T-helper 9 cell (primary cell): ENCODE data around the gene PPM1M.

Source experiments
- DNase-seq: peaks from one replicate; pipeline ENCODE4 v3.0.0-alpha.2; 2020
- total RNA-seq, 2 donors: gene quantifications; one replicate each; lab custom pipeline; 2026; lab: John Stamatoyannopoulos, UW

The PPM1M gene, protein sequence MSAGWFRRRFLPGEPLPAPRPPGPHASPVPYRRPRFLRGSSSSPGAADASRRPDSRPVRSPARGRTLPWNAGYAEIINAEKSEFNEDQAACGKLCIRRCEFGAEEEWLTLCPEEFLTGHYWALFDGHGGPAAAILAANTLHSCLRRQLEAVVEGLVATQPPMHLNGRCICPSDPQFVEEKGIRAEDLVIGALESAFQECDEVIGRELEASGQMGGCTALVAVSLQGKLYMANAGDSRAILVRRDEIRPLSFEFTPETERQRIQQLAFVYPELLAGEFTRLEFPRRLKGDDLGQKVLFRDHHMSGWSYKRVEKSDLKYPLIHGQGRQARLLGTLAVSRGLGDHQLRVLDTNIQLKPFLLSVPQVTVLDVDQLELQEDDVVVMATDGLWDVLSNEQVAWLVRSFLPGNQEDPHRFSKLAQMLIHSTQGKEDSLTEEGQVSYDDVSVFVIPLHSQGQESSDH
- total RNA-seq: 41.8 to 66.5 reads per million in 2 donors

DNA sequence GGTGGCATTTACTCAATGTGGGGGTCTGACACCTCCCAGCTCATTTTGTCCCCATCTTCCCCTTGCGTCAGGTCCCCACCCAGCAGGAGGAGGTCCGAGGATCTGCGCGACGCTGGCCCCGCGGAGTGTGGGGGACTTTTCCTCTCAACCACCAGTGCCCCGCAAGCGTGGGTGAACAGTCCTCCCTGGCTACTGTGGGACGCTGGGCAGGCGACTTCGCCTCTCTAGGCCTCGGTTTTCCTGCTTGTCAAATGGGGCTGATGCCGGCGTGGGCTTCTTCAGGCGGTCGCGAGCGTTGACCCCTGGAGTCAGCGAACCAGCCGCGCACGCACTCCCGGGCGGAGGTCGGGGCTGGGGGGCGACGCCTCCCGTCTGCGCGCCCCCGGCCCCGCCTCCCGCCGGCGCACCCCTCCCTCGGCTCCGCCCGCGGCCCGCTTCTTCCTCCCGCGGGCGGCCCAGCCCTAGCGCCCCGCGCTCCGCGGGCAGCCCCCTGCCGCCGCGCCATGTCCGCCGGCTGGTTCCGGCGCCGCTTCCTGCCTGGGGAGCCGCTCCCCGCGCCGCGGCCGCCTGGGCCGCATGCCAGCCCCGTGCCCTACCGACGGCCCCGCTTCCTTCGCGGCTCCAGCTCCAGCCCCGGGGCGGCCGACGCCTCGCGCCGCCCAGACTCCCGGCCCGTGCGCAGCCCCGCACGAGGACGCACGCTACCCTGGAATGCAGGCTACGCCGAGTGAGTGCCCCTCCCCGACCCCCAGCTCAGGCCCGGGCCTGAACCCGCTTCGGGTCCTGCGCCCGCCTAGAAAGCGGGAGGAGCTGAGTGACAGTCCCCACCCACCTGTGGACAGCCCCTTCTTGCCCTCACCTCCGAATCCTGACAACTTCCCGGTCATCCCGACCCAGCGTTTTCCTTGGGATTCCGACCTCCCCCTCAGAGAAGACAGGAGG is at the start of gene PPM1M:
Gene PPM1M, plus strand, starts transcription at position 438 of the 942 bp plus-strand sequence. Its CDS starts 66 bp downstream, at position 504.
- peak; percentile 63 for DNase-seq

DNA sequence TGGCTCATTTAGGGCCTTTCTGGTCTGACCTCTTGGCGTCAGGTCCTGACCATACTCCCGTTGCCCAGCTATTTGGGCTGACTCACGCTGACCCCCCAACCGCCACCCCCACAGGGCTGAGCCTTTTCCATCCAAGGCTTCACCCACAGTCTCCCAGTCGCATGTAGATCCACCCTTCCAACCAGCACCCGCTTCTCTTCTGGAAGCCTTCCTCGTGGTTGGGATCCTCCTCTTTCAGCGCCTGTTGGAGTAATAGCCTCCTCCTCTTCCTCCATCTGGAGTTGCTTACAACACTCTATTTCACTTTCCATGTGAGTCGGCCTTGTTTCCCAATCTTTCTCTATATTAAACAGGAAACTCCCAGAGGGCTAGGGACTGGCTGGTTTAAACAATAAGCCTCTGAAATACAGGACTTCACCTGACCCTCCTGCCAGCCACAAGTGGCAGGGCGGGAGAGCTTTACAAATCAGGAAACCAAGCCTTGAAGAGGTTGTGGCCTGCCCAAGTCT is 49.7 kb upstream of the PPM1M start:
- no peak for DNase-seq

DNA sequence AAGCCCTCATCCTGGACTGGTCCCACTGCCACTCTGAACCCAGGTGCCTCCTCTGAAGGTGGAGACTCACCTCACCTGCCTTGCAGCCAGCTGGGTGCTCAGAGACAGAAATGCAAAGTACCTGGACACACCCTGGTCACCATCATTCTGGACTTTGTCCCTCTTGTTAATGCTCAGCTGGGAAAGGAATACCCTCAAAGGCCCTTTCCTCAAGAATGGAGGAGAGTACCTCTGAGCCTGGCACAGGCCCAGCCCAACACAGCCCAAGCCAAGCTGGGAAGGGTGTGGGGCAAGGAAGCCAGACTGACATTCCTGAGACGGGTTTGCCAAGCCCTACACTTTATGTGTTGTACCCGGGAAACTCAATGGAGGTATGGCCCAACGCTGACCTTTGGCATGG is 48.6 kb upstream of the PPM1M start:
- no peak for DNase-seq

DNA sequence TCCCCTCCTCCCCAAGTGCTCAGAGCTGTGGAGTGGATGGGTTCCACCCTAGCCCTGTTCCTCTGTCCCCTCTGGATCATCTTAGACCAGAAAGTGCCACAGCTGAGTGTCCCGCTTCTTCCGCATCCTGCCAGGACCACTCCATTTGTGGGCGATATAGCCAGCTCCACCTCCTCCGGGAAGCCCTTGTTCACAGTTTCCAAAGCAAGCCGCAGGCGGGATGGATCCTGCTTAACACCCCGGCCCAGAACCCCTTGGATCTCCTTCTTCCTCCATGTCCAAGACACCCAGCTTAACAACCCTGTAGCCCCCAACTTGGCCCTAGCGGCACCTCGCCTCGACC is 48.1 kb upstream of the PPM1M start:
- no peak for DNase-seq

DNA sequence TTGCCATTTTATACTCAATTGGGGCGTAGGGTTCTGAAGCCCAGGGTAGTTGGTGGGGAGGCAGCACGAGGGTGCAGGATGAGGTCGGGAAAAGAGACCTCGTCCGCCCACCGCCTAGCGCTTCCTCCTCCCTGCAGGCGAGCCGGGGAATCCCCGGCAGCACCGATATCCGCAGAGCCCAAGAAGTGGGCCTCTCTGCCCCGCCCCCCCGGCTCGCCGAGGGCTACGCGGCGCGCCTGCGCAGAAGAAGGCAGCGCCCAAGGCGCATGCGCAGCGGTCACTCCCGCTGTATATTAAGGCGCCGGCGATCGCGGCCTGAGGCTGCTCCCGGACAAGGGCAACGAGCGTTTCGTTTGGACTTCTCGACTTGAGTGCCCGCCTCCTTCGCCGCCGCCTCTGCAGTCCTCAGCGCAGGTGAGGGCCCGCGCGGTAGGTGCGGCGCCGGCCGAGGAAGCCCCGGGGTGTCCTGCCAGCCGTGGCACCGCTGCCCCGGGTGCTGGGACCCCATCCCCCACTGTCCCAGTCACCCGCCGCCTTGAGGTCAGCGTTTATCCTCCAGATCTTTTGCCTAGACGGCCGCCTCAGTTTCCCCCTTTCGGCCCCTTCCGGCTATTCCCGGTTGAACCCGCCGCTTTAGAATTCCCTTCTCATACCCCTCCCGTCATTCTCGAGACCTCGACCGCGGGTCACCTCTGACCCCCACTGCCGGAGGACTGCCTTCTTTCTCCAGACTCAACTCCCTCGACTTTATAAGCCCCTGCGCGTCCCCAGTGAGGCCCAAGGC is 47.5 kb upstream of the PPM1M start, which contains the start of gene ALAS1:
Gene ALAS1, plus strand, starts transcription at position 319 of the 784 bp plus-strand sequence. CDS start 1,082 bp downstream, outside the sequence.
- DNase-seq: peak; percentile 94

DNA sequence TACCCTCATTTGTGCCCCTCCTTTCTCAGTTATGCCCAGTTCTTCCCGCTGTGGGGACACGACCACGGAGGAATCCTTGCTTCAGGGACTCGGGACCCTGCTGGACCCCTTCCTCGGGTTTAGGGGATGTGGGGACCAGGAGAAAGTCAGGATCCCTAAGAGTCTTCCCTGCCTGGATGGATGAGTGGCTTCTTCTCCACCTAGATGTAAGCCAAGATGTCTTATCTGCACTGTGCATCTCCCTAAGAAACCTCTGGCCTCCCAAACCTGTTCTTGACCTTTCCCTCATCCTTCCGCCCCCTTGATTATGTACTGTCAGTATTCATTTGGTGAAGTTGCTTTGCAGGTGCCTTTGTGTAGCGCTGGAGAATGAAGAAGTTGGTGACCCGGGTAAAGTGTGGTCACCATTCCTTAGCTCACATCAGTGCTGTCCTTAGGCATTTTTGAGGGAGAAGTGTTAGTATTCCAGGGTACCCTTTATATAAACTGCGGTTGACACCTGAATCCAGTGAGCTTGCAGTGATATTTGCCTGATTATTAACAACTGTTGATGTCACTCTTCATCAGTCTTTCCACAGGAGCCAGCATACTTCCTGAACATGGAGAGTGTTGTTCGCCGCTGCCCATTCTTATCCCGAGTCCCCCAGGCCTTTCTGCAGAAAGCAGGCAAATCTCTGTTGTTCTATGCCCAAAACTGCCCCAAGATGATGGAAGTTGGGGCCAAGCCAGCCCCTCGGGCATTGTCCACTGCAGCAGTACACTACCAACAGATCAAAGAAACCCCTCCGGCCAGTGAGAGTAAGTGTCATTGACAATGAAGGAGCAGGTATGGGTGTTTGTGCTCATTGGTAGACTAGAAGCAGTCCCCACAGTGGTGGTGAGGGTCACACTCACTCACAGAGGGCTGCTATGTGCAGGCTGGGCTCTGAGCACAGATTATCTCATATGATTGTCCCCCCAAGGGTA is 46.6 kb upstream of the PPM1M start:
- no peak for DNase-seq

DNA sequence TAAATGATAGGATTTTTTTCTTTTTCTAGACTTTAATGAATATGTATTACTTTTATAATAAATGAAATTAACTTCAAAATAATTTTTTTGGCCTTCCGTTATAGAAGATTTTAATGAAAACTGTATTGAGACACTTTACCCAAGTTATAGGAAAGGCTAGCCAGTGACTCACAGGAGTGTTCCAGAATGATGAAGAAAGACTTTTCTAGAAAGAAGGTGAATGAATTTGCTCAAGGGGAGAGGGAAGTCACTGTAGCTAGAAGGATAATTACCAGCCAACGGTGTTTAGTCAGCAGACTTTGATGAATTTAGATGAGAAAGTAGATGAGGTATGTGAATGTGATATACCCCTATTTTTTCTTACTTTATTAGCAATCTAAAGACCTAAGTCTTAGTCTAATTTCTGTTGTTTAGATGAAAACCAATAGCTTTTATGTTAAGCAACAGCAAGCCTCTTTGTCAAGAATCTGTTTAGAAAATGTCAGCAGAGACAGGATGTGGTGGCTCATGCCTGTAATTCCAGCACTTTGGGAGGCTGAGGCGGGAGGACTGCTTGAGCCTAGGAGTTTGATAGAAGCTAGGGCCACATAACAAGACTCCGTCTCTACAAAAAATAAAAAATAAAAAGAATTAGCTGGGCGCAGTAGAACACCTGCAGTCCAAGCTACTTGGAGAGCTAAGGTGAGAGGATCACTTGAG is 44.4 kb upstream of the PPM1M start:
- DNase-seq: no peak

DNA sequence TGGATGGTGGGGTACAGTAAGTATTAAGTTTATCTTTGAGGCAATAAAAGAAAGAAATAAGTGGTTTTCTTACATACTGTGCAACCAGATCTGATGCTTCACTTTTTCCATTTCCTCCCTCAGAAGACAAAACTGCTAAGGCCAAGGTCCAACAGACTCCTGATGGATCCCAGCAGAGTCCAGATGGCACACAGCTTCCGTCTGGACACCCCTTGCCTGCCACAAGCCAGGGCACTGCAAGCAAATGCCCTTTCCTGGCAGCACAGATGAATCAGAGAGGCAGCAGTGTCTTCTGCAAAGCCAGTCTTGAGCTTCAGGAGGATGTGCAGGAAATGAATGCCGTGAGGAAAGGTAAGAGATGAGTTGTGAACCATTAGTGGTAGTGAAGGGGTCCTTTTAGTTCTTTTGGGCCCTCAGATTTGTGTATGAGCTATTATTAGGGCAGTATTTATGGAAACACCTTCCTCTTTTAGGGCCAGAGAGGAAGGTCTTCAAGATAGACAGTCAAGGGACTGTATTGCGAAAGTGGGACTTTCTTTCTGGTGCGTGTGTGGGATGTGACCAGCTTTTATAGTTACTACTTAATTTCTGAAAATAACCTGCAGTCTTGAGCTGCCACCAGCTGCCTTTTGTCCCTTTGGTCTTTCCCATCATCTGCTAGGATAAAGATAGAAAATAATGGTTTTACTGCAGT is 43.0 kb upstream of the PPM1M start:
- DNase-seq: no peak

DNA sequence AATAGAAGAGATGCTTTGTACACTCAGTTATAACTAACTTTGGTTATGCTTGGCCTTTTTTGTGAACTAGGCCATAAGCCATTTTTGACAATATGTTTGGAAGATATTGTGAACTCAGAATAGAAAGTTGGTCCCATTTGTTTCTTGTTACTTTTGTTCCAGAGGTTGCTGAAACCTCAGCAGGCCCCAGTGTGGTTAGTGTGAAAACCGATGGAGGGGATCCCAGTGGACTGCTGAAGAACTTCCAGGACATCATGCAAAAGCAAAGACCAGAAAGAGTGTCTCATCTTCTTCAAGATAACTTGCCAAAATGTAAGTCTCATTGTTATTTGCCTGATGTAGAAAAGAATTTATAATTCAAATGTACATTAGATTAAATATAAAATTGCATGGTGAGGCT is 41.9 kb upstream of the PPM1M start:
- no peak for DNase-seq

DNA sequence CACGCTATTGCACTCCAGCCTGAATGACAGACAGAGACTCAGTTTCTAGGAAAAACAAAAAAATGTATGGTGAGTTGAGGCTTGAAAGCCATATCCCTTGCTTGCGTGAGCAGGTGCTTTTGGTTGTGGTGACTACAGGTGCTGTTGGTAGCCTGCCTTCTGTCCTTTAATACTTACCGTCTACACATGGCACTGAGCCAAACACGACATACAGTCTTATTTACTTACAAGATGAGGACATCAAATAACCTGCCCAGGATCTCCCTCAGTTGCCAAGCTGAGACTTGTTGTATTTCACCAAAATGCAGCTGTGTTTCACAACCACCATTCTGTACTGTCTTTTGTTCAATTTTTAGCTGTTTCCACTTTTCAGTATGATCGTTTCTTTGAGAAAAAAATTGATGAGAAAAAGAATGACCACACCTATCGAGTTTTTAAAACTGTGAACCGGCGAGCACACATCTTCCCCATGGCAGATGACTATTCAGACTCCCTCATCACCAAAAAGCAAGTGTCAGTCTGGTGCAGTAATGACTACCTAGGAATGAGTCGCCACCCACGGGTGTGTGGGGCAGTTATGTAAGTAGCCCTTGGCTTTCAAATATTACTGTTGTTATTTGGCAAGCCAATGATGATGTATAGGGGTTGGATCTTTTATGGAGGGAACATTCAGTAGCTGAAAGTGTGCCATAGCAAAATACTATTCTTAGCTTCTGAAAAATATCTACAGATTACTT is 41.1 kb upstream of the PPM1M start:
- no peak for DNase-seq

DNA sequence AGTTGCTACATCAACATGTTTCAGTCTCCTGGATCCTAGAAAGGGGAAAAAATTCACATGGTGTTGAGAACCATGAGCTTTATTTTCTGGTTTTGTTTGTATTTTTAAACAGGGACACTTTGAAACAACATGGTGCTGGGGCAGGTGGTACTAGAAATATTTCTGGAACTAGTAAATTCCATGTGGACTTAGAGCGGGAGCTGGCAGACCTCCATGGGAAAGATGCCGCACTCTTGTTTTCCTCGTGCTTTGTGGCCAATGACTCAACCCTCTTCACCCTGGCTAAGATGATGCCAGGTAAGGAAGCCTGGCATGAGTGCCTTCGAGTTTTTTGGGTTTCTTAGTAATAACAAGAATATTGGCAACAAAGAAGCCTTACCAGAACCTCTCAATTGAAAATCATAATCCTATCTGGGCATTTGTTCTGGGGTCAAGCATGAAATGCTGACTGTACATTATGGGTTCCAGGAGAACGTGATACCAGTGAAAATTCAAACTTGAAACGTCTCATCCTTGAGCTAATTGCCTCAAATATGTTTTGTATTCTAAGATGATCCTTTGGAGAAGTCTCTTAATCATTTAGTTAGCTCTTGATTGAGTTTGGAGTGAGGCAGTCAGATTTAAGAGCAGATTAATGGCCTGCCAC is 39.7 kb upstream of the PPM1M start:
- DNase-seq: no peak

DNA sequence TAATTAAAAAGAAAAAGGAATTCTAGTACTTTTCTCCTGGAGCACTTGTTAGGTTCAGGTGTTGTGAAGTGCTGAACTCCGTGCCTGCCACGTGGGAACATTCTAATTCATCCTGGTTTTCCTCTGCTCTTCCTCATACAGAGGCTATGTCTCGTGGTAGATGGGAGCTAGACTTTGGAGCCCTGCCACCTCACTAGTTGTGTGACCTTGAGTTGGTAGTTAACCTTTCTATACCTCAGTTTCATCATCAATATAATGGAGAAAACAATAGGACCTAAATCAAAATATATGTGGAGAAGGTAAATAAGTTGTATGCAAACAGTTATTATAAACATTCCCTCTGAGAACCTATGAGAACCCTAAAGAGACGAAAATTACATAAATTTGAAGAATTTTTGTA is 37.0 kb upstream of the PPM1M start:
- DNase-seq: no peak

DNA sequence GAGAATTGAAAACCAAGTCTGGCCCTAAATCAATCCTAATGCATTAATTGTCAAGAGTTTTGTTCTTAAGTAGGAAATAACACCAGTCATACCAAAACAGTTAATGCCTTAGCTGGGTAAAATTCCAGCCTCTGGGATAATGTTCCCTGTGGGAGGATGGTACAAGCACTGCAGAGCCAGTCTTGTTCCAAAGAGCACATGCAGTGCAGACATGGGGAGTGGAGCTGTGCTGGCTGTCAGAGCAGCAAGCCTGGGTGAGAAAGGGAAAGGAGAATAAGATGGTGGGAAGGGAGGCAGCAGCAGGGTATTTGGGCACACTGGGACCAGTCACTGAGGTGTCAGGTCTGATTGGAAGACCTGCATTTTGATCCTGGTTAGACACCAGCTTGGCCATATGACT is 35.5 kb upstream of the PPM1M start:
- DNase-seq: no peak

DNA sequence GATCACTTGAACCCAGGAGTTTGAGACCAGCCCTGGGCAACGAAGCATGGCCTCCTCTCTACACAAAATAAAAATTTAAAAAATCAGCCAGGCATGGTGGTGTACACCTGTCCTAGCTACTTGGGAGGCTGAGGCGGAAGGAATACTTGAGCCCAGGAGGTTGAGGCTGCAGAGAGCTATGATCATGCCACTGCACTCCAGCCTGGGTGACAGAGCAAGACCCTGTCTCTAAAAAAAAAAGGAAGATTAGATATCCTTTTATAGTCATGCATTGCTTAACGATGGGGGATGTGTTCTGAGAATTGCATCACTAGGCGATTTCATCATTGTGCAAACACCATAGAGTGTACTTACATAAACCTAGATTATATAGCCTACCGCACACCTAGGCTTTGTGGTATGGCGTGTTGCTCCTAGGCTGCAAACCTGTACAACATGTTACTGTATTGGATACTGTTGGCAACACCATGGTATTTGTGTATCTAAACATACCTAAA is 35.0 kb upstream of the PPM1M start:
- no peak for DNase-seq

DNA sequence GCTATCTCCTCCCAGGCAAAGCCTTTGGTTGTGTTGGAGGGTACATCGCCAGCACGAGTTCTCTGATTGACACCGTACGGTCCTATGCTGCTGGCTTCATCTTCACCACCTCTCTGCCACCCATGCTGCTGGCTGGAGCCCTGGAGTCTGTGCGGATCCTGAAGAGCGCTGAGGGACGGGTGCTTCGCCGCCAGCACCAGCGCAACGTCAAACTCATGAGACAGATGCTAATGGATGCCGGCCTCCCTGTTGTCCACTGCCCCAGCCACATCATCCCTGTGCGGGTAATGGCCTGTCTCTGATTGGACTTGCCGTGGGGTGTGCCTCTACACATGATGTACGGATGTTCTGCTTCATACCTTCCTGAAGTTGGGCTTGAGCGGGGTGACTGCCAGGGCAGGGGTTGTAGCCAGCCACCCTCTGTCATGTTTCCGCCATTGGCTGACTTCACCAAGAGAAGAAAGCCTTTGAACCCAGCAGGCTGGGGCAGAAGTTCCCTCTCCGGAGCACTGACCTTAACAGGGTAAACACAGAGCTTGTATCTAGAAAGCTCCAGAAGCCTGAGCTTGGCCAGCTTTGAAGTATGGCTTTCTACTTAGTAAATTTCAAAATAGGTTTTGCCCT is 34.2 kb upstream of the PPM1M start:
- no peak for DNase-seq

DNA sequence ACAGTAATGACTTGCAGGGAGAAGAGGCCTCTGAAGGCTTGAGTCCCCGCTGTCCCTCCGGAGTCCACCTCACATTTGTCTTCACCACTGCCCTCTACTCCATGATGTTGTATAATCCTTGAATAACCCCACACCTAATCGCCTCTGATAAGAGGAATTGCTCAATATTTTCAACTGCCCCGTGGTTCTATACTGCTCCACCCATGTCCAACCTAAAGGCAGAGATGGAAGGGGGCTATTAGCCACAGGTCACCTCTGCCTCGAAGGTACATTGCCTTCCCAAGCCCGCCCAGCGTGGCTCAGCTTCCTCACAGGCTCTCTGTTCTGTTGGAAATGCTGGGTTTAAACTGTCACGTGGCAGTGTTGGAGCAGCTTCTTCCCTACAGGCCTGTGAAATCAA is 32.6 kb upstream of the PPM1M start:
- no peak for DNase-seq

DNA sequence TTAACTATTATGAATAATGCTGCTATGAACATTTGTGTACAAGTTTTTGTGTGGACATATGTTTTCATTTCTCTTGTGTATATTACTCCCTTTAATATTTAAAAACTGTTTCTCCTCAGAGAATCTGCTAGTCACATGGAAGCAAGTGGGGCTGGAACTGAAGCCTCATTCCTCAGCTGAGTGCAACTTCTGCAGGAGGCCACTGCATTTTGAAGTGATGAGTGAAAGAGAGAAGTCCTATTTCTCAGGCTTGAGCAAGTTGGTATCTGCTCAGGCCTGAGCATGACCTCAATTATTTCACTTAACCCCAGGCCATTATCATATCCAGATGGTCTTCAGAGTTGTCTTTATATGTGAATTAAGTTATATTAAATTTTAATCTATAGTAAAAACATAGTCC is 31.7 kb upstream of the PPM1M start:
- no peak for DNase-seq

DNA sequence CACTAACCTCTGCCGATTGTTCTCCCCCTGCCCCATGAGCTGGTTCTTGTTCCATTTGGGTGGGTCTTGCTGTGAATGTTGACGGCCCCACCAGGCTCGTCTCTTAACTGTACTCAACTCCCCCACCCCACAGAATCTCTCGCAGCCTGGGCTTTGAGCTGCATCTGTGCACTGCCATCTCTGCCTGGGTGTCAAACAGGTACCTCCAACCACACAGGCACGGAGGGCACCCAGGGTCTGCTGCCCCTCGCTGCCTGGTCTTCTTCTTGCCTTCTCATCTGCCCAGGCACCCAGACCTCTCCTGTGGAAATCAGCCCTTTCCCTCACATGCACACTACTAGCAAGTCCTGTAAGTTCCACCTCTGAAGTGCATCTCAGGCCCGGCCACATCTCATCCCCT is 30.2 kb upstream of the PPM1M start:
- DNase-seq: no peak
